ENCODE data around the gene GYPC.

The GYPC gene

DNA sequence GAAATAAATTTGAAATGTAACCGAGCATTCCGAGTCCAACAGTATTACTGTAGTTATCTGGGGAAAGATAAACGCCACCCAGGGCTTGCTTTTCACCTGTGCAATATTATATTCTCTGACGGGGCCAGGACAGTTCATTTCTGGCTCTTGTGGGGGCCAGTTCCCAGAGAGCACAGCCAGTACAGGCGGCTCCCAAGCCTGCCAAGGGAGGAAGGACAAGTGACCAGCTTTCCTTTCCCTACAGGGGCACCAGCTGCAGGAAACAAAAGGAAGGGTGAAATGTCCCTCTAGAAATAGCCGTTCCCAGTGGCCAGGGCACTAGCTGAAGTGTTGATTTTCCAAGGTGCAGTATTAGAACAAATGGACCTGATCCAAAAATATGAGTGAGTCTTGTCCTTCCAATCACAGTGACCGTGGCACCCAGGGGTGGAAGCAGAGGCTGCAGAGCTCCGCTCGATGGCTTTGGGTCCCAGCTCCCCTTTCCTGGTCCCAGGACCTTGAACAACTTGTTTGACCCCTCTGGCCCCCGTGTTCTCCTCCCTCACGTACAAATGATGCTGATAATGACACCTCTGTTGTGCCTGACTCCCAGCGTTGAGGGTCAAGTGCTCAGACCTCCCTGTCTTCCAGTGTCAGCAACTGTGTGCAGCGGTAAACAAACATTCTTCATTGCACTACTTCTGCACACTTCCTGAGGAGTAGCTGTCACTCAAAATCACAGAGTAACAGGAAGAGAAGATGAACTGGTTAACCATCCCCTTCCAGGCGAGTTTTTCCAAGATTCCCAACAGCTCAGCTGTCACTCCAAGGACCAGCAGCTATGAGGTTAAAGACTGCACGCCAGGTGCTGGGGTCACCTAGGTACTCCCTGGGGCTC lies 40.9 kb downstream of the GYPC start:
- no peak overlapping the region for H3K4me3 ChIP-seq (ENCODE audit: control insufficient read depth, low read depth, low read length)

DNA sequence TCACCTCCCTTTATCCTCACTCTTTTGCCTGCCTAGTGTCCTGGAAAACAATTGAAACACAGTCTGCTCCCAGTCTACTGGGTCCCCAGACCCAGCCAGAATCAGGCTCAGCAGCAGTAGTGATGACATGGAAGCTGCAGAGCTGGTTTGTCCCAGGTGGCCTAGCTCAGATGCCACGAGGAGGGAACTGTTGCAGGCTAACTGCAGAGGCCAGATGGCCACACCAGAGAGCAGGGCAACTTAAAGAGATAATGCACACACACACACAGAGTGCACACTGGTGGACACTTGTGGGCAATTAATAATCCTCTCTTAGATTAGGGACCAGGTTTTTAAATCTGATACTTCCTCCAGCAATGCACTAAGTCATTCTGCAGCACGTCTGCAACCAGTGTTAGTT lies 42.4 kb downstream of the GYPC start:
- no peak overlapping the region for H3K4me3 ChIP-seq (ENCODE audit: control insufficient read depth, low read depth, low read length)
- DNase-seq (ENCODE audit: low read depth), result no peak
- TF ChIP-seq, protein P1, sequence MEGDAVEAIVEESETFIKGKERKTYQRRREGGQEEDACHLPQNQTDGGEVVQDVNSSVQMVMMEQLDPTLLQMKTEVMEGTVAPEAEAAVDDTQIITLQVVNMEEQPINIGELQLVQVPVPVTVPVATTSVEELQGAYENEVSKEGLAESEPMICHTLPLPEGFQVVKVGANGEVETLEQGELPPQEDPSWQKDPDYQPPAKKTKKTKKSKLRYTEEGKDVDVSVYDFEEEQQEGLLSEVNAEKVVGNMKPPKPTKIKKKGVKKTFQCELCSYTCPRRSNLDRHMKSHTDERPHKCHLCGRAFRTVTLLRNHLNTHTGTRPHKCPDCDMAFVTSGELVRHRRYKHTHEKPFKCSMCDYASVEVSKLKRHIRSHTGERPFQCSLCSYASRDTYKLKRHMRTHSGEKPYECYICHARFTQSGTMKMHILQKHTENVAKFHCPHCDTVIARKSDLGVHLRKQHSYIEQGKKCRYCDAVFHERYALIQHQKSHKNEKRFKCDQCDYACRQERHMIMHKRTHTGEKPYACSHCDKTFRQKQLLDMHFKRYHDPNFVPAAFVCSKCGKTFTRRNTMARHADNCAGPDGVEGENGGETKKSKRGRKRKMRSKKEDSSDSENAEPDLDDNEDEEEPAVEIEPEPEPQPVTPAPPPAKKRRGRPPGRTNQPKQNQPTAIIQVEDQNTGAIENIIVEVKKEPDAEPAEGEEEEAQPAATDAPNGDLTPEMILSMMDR (IDR thresholded peaks at IDR 0.05; ENCODE audit: control insufficient read depth, insufficient read depth, low read depth, low read length, missing control alignments), result no peak

More for the DNA sequence above, 40.9 kb downstream of the GYPC start:
- TF ChIP-seq, protein P1 (IDR thresholded peaks at IDR 0.05; ENCODE audit: control insufficient read depth, insufficient read depth, low read depth, low read length, missing control alignments), result no peak
- no peak for DNase-seq (ENCODE audit: low read depth)

DNA sequence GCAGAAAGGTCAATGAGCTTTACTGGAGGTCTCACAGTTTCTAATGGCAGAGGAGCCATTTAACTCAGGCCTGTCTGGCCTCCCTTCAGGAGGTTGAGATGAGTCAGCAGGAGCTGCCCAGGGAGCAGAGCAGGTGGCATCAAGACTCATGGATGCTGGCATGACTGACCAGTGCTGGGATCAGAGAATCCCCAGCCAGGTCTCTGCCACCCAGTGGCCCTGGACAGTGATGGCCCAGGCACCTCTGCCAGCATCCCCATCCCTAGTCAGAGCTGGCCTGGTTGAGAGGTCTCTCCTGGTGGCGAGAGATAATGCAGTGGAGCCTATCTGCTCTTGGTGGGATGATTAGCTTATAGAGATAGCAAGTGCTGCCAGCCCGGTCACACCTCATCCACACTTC lies 43.1 kb downstream of the GYPC start:
- TF ChIP-seq, protein P1 (IDR thresholded peaks at IDR 0.05; ENCODE audit: control insufficient read depth, insufficient read depth, low read depth, low read length, missing control alignments), result no peak
- no peak for DNase-seq (ENCODE audit: low read depth)
- no peak overlapping the region for H3K4me3 ChIP-seq (ENCODE audit: control insufficient read depth, low read depth, low read length)

DNA sequence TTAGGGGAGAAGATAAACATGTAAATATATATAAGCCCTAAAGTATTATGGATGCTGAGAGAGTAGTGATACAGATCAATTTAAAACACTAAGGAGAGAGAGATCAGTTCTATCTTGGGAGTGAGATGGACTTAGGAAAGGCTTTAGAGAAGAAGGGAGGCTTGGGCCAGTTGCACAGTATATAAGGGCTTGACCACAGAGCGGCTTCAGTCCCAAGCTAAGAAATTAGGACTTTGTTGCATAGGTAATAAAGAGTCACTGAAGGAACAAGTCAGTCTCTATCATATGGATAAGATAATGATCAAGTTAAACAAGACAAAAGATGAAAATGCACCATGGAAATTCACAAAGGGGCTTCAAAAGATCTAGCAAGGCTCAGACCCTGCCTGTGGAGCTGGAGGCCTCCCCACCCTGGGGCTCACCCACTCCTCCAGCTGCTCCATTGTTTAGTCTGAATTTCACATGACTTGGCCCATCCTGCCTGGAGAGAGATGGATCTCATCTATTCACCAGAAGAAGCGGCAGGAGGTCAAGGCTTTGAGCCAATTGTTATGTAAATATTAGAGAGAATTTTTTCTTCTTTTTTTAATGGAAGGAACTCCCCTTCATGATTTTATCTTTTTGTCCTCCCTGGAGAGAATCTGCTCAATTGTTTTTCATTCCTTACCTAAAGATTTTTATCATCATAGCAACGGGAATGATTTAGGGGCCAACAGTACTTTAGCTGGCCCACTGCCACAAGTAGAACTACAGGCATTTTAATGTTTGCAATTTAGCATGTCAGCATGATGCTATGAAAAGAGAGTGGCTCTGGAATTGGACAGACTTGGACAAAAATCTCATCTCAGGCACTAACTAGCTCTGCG lies 44.0 kb downstream of the GYPC start:
- TF ChIP-seq, protein P1 (IDR thresholded peaks at IDR 0.05; ENCODE audit: control insufficient read depth, insufficient read depth, low read depth, low read length, missing control alignments), result no peak
- no peak for DNase-seq (ENCODE audit: low read depth)

GRCh38 chr2:126700677-126701076 lies 44.7 kb downstream of the GYPC start:
- no peak for DNase-seq (ENCODE audit: low read depth)
- TF ChIP-seq, protein P1 (IDR thresholded peaks at IDR 0.05; ENCODE audit: control insufficient read depth, insufficient read depth, low read depth, low read length, missing control alignments), result no peak
- H3K4me3 ChIP-seq (ENCODE audit: control insufficient read depth, low read depth, low read length), result no peak overlapping the region

More for the DNA sequence above, 44.0 kb downstream of the GYPC start:
- H3K4me3 ChIP-seq (ENCODE audit: control insufficient read depth, low read depth, low read length), result no peak overlapping the region

DNA sequence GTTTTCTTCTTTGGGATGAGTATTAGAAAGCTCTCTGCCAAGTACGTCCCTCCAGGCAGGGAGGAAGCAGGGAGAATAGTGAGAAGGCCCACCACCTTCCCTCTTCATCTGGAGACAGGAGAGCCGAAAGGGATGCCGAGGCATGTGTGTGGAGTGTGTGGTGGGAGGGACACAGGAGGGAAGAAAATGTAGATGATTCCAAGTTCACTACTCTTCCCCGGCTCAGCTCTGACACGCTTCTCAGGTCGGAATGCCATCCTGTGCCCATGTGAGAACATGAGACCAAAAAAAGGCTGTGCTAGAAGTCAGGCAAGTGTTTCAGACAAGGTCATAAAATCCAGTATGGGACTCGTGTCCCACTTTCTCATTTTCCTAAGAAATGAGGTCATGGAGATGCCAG lies 47.4 kb downstream of the GYPC start:
- DNase-seq (ENCODE audit: low read depth), result no peak
- TF ChIP-seq, protein P1 (IDR thresholded peaks at IDR 0.05; ENCODE audit: control insufficient read depth, insufficient read depth, low read depth, low read length, missing control alignments), result no peak
- no peak overlapping the region for H3K4me3 ChIP-seq (ENCODE audit: control insufficient read depth, low read depth, low read length)

All from AG09309 (cell line).